ENCODE measurements around the gene KCNH3. TPM values are rescaled to one million over a fixed set of nuclear protein-coding genes. Genes with fewer than 3 reads are reported as not detected.

KCNH3 gene
- total and polyA plus RNA-seq, 2 of the 4 experiments (the other 2 are of a cell fraction) = 0.10 TPM; not detected in 1

- TF ChIP-seq, protein P1, sequence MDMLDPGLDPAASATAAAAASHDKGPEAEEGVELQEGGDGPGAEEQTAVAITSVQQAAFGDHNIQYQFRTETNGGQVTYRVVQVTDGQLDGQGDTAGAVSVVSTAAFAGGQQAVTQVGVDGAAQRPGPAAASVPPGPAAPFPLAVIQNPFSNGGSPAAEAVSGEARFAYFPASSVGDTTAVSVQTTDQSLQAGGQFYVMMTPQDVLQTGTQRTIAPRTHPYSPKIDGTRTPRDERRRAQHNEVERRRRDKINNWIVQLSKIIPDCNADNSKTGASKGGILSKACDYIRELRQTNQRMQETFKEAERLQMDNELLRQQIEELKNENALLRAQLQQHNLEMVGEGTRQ (IDR thresholded peaks at IDR 0.05; ENCODE audit: low read depth, low read length) = no peak
Observed at GRCh38 chr12:49565406-49566265, 26.8 kb downstream of the KCNH3 start (continued).

DNA sequence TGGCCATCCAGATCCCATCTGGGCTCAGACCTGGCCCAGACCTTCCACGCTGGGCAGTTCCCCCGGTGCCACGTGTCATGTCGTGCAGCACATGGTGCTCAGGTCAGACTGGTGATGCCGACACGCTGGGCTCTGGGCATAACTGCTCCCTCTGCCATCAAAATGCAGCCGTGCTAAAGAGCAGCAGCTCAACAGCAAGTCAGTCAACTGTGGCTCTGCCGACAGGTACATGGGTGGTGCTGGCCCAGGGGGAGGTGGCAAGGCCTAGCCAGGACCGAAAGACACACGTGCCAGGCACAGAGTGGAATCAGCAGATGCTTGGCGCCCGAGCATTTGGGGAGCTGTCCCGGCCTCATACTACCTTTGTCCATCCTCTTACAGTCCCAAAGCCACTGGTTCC is 27.5 kb downstream of the KCNH3 start:
- Histone ChIP-seq H3K4ac (ENCODE audit: low read depth, low read length) (no peak overlapping the region), H2BK5ac (ENCODE audit: low read depth, low read length, poor library complexity, severe bottlenecking) (no peak overlapping the region), H3K4me1 (ENCODE audit: control insufficient read depth, insufficient read depth, low read length) (peaks cover 2% of the 10 kb centered on the region; the same call in 1 of the 2 replicates), H3K18ac (ENCODE audit: low read depth, low read length) (no peak overlapping the region), H3K27me3 (ENCODE audit: control insufficient read depth, insufficient read depth, low read length) (no peaks in the 10 kb centered on the region), H2BK120ac (ENCODE audit: low read depth, low read length) (no peak overlapping the region), H3K27ac (ENCODE audit: insufficient read depth, low read length) (no peak overlapping the region), H2AFZ (replicated peaks; ENCODE audit: low read length, poor library complexity) (no peak overlapping the region), H2BK20ac (ENCODE audit: low read depth, low read length) (no peak overlapping the region), H3K4me2 (ENCODE audit: low read depth, low read length) (no peak overlapping the region), H4K91ac (ENCODE audit: insufficient read depth, low read depth, low read length) (no peak overlapping the region), H3K14ac (replicated peaks; ENCODE audit: low read depth, low read length) (no peak overlapping the region), H4K5ac (ENCODE audit: low read depth, low read length) (no peak overlapping the region), H3K79me1 (ENCODE audit: low read depth in 1 of 2, low read length in 2 of 2) (peaks cover 43 to 62% of the 10 kb centered on the region in 2 experiments), H3K23ac (ENCODE audit: low read depth, low read length) (no peak overlapping the region), H3K56ac (ENCODE audit: extremely low read depth, insufficient read depth, low read length) (no peak overlapping the region), H3K9me3 (ENCODE audit: control insufficient read depth, insufficient read depth, low read length) (no peaks in the 10 kb centered on the region), H3K9ac (ENCODE audit: low read depth, low read length) (no peak overlapping the region), H2BK15ac (ENCODE audit: low read depth, low read length) (no peak overlapping the region), H3K4me3 (ENCODE audit: insufficient read depth, low read depth, low read length) (no peak overlapping the region), H3K9me1 (ENCODE audit: insufficient read depth, low read length) (0 out of 2 replicates have a peak, but pooled peaks cover 5% of the 10 kb centered on the region), H4K20me1 (ENCODE audit: insufficient read depth, low read length) (peaks cover 5% of the 10 kb centered on the region; the same call in 1 of the 2 replicates), H2AK9ac (replicated peaks; ENCODE audit: low read depth, low read length, poor library complexity) (no peak overlapping the region), H2AK5ac (ENCODE audit: low read depth, low read length) (no peak overlapping the region; the same call in 1 of the 2 replicates), H3K36me3 (ENCODE audit: control insufficient read depth, insufficient read depth, low read length) (peaks cover 24% of the 10 kb centered on the region), H4K8ac (ENCODE audit: low read depth in 2 of 2, low read length in 2 of 2) (no peak overlapping the region; a peak in 1 of 4 replicates)
- dilution Hi-C loops (cut with HindIII; ENCODE audit: low sequenced_read_pairs, unreplicated experiment) (no loop called here), intact Hi-C loops (cut with micrococcal nuclease) (no loop called here), in situ Hi-C loops (cut with MboI; ENCODE audit: low sequenced_read_pairs) (no loop called here)
- ATAC-seq (ENCODE audit: low read depth) = no peak
- CTCF ChIA-PET = no interaction called here
- BruUV-seq (replicated peaks) = no TSS peak
- WGBS, 2 experiments (ENCODE audit: extremely low coverage in 2 of 2, insufficient read length in 1 of 2) = 94% methylated on average over 10 of the region's 13 CpGs; no CpG with 5 or more reads in 1 of the 2 experiments
- POLR2A ChIA-PET (ENCODE audit: unreplicated experiment) = no interaction called here
- DNase-seq = no peak
- TF ChIP-seq NFE2L2 (IDR thresholded peaks at IDR 0.05; ENCODE audit: low read depth, low read length) = no peak
- TF ChIP-seq, protein P2, sequence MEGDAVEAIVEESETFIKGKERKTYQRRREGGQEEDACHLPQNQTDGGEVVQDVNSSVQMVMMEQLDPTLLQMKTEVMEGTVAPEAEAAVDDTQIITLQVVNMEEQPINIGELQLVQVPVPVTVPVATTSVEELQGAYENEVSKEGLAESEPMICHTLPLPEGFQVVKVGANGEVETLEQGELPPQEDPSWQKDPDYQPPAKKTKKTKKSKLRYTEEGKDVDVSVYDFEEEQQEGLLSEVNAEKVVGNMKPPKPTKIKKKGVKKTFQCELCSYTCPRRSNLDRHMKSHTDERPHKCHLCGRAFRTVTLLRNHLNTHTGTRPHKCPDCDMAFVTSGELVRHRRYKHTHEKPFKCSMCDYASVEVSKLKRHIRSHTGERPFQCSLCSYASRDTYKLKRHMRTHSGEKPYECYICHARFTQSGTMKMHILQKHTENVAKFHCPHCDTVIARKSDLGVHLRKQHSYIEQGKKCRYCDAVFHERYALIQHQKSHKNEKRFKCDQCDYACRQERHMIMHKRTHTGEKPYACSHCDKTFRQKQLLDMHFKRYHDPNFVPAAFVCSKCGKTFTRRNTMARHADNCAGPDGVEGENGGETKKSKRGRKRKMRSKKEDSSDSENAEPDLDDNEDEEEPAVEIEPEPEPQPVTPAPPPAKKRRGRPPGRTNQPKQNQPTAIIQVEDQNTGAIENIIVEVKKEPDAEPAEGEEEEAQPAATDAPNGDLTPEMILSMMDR (conservative IDR thresholded peaks at IDR 0.05; ENCODE audit: low read depth, low read length) = no peak
- no peak for TF ChIP-seq MAZ (IDR thresholded peaks at IDR 0.05; ENCODE audit: borderline replicate concordance, low read depth, low read length)
- TF ChIP-seq, protein P1 (IDR thresholded peaks at IDR 0.05; ENCODE audit: low read depth, low read length) = no peak
- no peak for TF ChIP-seq CEBPB (IDR thresholded peaks at IDR 0.05; ENCODE audit: low read depth, low read length)
- TF ChIP-seq MAFK (IDR thresholded peaks at IDR 0.05; ENCODE audit: low read depth, low read length) = no peak
- TF ChIP-seq BHLHE40 (IDR thresholded peaks at IDR 0.05; ENCODE audit: low read depth, low read length) = no peak
- no peak for TF ChIP-seq SMC3 (IDR thresholded peaks at IDR 0.05; ENCODE audit: low read depth, low read length)
- TF ChIP-seq RFX5 (IDR thresholded peaks at IDR 0.05; ENCODE audit: low read depth, low read length) = no peak
- TF ChIP-seq, protein P3, sequence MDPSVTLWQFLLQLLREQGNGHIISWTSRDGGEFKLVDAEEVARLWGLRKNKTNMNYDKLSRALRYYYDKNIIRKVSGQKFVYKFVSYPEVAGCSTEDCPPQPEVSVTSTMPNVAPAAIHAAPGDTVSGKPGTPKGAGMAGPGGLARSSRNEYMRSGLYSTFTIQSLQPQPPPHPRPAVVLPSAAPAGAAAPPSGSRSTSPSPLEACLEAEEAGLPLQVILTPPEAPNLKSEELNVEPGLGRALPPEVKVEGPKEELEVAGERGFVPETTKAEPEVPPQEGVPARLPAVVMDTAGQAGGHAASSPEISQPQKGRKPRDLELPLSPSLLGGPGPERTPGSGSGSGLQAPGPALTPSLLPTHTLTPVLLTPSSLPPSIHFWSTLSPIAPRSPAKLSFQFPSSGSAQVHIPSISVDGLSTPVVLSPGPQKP (IDR thresholded peaks at IDR 0.05; ENCODE audit: borderline replicate concordance, low read depth, low read length) = no peak
